Cardiac septum (tissue), 1 donor: ENCODE measurements around the gene AQP7. TPM values are rescaled to one million over a fixed set of nuclear protein-coding genes. Genes with fewer than 3 reads are reported as not detected.
A peak's percentile ranks its signal among the peaks of the same experiment; 100 is the strongest.
"Not testable (repeated sequence)": the region's sequence is repeated elsewhere in the genome, so short reads cannot be mapped to it uniquely, and the experiment has no call there.

Experiments used
- DNase-seq: peaks from one replicate; pipeline ENCODE4 v3.0.0-alpha.2; 2020; ENCODE audit warnings: low spot score
- intact Hi-C: fragments of 100-400 bp; cut with DNase I; formaldehyde crosslinking; loops from one replicate; pipeline ENCODE4 v1.14.0; 2022
- total RNA-seq: library from RNA; stranded (reverse); fragmentation: NEBNext Ultra II Directional; extraction: Animal tissue kit (Norgen Biotek cat#: 25700); gene quantifications from one replicate; pipeline ENCODE4 v1.2.1, GENCODE V29; 2021
- donor health status: DM: no; HTN: no; CAD: no.

The AQP7 gene
- total RNA-seq, 1 donor from 2014 or later, result 80.4 TPM

DNA sequence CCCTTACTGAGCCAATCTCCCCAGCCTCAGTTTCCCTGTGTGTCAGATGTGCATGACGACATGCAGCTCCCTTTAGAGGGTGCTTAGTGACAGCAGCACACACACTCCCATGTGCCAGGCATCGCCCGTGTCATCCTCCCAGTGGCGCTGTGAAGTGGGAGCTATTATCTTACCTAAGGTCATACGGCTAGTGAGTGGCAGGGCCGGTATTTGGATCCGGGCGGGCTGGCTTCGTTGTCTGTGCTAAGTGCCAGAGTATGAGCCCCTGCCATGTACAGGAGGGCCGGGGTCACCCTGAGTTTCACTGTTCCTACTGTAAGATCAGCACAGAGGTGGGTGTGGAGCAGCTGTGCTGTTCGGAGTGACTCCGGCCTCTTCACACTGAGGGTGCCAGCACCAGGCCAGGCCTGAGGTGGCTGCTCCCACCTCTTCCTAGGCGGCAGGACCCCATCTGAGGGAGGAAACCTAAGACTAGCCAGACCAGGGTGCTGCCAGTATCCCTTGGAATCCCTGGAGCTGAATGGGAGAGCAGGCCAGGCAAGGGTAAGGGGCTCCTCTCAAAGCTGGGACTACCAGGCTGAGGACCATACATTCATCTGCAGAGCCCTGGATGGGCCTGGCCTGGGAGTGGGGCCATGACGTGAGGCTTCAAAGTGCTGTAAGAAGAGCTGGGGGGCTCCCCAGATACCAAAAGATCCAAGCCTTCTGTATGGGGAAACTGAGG, 22.5 kb downstream of the AQP7 start:
- intact Hi-C loops, result loop anchor here (5.0 kb wide), 1 partner anchor 87 kb away; no protein-coding TSS in a partner anchor

GRCh38 chr9:33378121-33378795, 24.1 kb downstream of the AQP7 start:
- peak; percentile 39 for DNase-seq
- intact Hi-C loops, result loop anchor here (5.0 kb wide), 1 partner anchor 89 kb away; no protein-coding TSS in a partner anchor

More for the DNA sequence above, 22.5 kb downstream of the AQP7 start:
- DNase-seq, result peak; percentile 78

- intact Hi-C loops, result loop anchor here (5.0 kb wide), 1 partner anchor 90 kb away; no protein-coding TSS in a partner anchor
These were observed 25.2 kb downstream of the AQP7 start for GRCh38 chr9:33377089-33377715.

GRCh38 chr9:33375841-33376321, 26.5 kb downstream of the AQP7 start:
- peak; percentile 19 for DNase-seq
- intact Hi-C loops, result loop anchor here (1.0 to 5.0 kb wide), 2 partner anchors 39 to 91 kb away; no protein-coding TSS in a partner anchor

More at GRCh38 chr9:33377089-33377715, 25.2 kb downstream of the AQP7 start:
- DNase-seq, result peak; percentile 59

DNA sequence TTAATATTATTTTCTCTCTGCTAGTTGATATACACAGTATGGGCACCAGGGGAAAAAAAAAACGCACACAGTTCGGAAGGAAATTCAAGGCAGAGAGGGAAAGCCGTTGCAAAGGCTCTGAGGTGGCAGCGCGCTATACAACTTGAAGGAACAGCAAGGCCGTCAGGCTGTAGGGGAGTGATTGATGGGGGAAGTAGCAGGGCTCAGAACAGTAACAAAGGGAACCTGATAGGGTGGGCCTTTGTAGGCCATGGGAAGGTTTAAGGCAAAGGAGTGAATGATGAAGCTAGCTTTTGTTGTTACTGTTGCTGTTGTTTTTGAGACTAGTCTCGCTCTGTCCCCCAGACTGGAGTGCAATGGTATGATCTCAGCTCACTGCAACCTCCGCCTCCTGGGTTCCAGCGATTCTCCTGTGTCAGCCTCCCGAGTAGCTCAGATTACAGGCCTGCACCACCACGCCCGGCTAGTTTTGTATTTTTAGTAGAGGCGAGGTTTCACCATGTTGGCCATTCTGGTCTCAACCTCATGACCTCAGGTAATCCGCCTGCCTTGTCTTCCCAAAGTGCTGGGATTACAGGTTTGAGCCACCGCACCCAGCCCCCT, 27.0 kb downstream of the AQP7 start:
- intact Hi-C loops, result loop anchor here (1.0 to 5.0 kb wide), 2 partner anchors 40 to 92 kb away; no protein-coding TSS in a partner anchor
- DNase-seq, result peak; percentile 67

GRCh38 chr9:33374634-33375237, 27.6 kb downstream of the AQP7 start:
- peak; percentile 76 for DNase-seq
- intact Hi-C loops, result loop anchor here (1.0 to 5.0 kb wide), 3 partner anchors 41 to 93 kb away; no protein-coding TSS in a partner anchor

DNA sequence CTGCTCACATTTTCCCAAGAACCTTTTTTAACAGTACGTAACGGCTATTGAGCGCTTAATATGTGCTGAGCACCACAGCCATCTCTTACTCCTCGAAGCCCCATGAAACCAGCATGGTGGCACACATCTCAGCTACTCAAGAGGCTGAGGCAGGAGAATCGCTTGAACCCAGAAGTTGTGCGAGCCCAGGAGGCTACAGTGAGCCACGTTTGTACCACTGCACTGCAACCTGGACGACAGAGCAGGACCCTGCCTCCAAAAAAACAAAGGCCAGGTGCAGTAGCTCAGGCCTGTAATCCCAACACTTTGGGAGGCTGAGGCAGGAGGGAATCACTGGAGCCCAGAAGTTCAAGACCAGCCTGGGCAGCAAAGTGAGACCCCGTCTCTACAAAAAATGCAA, 28.2 kb downstream of the AQP7 start:
- intact Hi-C loops, result loop anchor here (5.0 kb wide), 1 partner anchor 78 kb away; no protein-coding TSS in a partner anchor
- peak; percentile 56 for DNase-seq

GRCh38 chr9:33372900-33373299, 29.5 kb downstream of the AQP7 start:
- intact Hi-C loops, result loop anchor here (5.0 kb wide), 1 partner anchor 79 kb away; no protein-coding TSS in a partner anchor
- no peak for DNase-seq

- intact Hi-C loops, result no loop called here
- DNase-seq, result no peak
These were observed 35.3 kb downstream of the AQP7 start for GRCh38 chr9:33366979-33367480.

DNA sequence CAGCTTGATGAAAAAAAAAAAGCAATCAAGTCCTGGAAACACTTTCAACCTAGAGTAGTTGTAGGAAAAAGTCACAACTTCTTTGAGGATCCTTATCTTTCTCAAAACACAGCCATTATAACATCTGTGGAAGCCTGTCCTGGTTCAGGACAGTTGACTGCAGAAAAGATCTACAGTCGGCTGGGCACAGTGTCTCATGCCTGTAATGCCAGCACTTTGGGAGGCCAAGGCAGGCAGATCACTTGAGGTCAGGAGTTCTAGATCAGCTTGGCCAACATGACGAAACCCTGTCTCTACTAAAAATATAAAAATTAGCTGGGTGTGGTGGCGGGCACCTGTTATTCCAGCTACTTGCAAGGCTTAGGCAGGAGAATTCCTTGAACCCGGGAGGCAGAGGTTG, 37.6 kb downstream of the AQP7 start:
- DNase-seq, intact Hi-C loops: not testable (repeated sequence)

GRCh38 chr9:33364127-33364526, 38.2 kb downstream of the AQP7 start:
- intact Hi-C loops, result no loop called here
- no peak for DNase-seq

DNA sequence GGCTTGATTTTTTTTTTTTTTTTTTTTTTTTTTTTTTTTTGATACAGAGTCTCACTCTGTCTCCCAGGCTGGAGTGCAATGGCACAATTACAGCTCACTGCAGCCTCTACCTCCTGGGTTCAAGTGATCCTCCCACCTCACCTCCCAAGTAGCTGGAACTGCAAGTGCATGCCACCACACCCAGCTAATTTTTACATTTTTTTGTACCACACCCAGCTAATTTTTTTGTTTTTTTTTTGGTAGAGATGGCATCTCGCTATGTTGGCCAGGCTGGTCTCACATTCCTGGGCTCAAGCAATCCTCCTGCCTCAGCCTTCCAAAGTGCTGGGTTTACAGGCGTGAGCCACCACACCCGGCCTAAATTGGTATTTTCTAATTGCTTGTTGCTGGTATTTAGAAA, 43.7 kb downstream of the AQP7 start:
- intact Hi-C loops, DNase-seq: not testable (repeated sequence)

DNA sequence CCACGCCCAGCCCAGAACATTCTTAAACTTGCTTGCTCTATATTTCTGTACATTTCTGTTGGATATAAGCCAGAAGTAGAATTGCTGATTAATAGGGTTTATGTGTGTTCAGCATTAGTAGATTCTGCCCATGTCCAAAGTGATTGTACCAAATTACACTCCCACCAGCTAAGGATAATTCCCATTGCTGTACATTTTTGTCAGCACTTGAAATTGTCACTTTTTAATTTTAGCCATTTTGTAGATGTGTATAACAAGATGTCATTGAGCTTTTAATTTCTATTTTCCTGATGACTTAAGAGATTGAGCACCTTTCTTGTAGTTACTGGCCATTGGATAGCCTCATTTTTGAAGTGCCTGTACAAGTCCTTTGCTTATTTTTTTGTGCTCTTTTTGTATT, 46.4 kb downstream of the AQP7 start:
- intact Hi-C loops, result no loop called here
- no peak for DNase-seq

DNA sequence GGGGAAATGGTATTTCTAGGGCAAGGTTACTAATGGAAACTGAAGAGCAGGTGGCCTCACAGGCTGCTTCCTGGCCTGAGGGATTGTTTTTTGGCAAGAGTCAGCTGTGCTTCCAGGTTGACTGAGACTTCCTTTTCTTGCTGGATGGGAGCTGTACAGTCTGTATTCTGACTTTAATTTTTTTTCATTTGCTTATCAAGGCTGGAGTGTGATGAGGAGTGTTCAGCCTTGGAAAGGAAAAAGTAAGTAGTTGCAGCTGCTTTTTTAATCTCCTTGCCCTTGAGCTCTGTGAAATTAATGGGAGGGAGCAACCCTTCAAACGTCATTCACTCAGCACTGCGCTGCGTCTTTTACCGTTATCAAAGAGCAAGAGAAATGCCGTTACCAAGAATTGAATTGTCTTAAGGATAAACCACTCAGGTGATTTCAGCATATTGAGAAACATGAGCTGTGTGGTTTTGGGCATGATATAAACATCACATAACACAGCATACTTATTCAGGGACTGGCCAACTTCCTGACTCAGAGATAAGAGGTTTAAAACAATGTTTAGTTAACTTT, 47.6 kb downstream of the AQP7 start:
- intact Hi-C loops, result no loop called here
- DNase-seq, result no peak

DNA sequence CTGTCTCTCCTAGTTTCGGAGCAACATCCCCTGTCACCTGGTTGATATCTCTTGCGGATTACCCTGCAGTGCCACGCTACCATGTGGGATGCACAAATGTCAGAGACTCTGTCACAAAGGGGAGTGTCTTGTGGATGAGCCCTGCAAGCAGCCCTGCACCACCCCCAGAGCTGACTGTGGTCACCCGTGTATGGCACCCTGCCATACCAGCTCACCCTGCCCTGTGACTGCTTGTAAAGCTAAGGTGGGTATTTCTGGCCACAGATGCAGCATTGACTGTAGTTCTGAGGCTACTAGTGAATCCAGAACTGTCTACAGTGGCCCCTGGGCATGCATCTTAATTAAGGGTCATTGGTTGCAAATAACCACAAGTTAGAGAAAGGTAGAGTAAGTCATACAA, 50.8 kb downstream of the AQP7 start:
- DNase-seq, result no peak
- intact Hi-C loops, result no loop called here

DNA sequence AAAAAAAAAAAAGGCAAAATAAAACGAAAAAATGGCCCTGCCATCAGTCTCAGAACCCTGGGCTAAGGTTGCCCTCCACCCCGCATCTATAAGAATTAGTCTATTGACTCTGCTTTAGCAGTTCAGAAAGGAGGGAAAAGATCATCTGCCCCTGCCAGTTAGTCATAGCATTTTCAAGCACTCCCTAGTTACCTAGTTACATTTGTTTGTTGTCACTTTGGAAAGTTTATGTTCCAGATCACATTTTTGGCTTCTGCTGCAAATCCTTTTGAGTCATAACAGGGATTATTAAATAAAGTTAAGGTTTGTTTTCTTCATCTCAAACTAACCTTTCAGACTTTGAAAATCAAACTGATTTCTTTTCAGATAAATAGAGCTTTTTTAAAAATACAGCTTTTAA, 52.1 kb downstream of the AQP7 start:
- intact Hi-C loops, result no loop called here
- DNase-seq, result no peak

DNA sequence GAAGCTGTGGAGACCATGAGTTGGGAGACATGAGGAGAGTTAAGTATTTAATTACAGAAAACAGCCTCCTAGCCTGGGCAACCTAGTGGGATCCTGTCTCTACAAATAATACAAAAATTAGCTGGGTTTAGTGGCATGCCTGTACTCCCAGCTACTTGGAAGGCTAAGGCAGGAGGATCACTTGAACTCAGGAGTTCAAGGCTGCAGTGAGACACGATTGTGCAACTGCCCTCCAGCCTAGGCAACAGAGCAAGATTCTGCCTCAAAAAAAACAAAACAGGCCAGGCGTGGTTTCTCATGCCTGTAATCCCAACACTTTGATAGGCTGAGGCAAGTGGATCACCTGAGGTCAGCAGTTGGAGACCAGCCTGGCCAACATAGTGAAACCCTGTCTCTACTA, 52.6 kb downstream of the AQP7 start:
- no peak for DNase-seq
- intact Hi-C loops, result no loop called here

- DNase-seq, result no peak
- intact Hi-C loops, result no loop called here
These were observed 53.4 kb downstream of the AQP7 start for GRCh38 chr9:33348998-33349397.

DNA sequence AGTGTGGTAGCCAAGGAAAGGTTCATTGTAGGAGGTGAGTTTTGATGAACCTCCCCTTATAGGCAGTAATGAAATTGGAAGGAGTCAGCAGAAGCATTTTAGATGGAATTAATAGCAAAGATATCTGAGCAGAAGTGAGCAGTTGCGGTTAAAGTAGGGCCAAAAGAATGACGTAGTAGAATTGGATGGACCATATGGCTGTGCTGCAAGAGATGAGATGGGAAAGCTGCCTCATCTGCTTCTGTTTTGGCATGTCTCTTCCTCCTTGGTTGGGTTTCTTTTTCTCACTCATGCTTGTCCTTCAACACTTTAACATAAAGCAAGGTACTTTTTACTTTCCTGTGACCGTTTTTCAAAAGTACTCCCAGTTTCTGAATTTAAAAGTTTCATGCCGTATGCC, 55.8 kb downstream of the AQP7 start:
- no peak for DNase-seq
- intact Hi-C loops, result no loop called here
